Measurements from ENCODE around the gene SDC1. TPM values are rescaled to one million over a fixed set of nuclear protein-coding genes. Genes with fewer than 3 reads are reported as not detected.

Gene SDC1
- total and polyA plus RNA-seq, 8 donors = 16.0 to 140 (median 45.0) TPM

Small RNAs within 50 kb of the gene (small RNA-seq; reads per million reads assigned to genes)
- gene RN7SL140P (0 reads per million in 4 donors), gene RNU6-961P (0 reads per million in 4 donors), gene RNU7-113P (0 reads per million in 4 donors)

Other genes starting within 250 kb of the SDC1 start
- gene WDR35, start 235.0 kb downstream of the SDC1 start, total RNA-seq = 10 to 100 TPM in 2 of 5 donors, 1 to 10 TPM in 2, under 1 TPM in 1; under 0.01 to 28.3 (median 8.9) TPM
- gene WDR35, start 235.0 kb downstream of the SDC1 start, polyA plus RNA-seq = 1 to 10 TPM; 1.7 to 2.3 (median 2.1) TPM
- gene MATN3, start 212.5 kb downstream of the SDC1 start, total RNA-seq = 1 to 10 TPM in 2 of 5 donors, under 1 TPM in 1, not detected in 2; 0.58 to 7.0 (median 1.2) TPM
- gene MATN3, start 212.5 kb downstream of the SDC1 start, polyA plus RNA-seq = under 1 TPM in 2 of 3 donors, not detected in 1; 0.53 to 0.87 TPM
- 100 to 1,000 TPM in 2 of 5 donors, 10 to 100 TPM in 3; 38.5 to 238 (median 79.9) TPM for gene LAPTM4A, start 173.5 kb downstream of the SDC1 start, total RNA-seq
- gene LAPTM4A, start 173.5 kb downstream of the SDC1 start, polyA plus RNA-seq = 100 to 1,000 TPM in 2 of 3 donors, 10 to 100 TPM in 1; 77.6 to 123 (median 121) TPM
- gene PUM2, start 125.7 kb upstream of the SDC1 start, total RNA-seq = 100 to 1,000 TPM in 1 of 5 donors, 10 to 100 TPM in 4; 20.9 to 128 (median 54.0) TPM
- gene PUM2, start 125.7 kb upstream of the SDC1 start, polyA plus RNA-seq = 10 to 100 TPM; 22.2 to 32.7 (median 26.5) TPM
- 1,000 to 10,000 TPM in 1 of 5 donors, 100 to 1,000 TPM in 4; 353 to 1,146 (median 607) TPM for gene RHOB, start 221.9 kb upstream of the SDC1 start, total RNA-seq
- gene RHOB, start 221.9 kb upstream of the SDC1 start, polyA plus RNA-seq = 100 to 1,000 TPM; 143 to 327 (median 145) TPM